Activated CD4-positive, CD25-positive, alpha-beta regulatory T cell treated with anti-CD3 and anti-CD28 coated beads, Interleukin-2, amount 50 U/mL, for 24 hours (primary cell): Measurements from ENCODE around the gene RAB3IL1.
A peak's percentile ranks its signal among the peaks of the same experiment; 100 is the strongest.

ENCODE experiments used
- ATAC-seq, 2 donors: fragments of 150-1000 bp; cut with Tn5 transposase; one replicate each; pipeline ENCODE4 v1.10.0; 2021; ENCODE audit warnings: mild to moderate bottlenecking in 1 of 2, moderate library complexity in 1 of 2

RAB3IL1 gene

DNA sequence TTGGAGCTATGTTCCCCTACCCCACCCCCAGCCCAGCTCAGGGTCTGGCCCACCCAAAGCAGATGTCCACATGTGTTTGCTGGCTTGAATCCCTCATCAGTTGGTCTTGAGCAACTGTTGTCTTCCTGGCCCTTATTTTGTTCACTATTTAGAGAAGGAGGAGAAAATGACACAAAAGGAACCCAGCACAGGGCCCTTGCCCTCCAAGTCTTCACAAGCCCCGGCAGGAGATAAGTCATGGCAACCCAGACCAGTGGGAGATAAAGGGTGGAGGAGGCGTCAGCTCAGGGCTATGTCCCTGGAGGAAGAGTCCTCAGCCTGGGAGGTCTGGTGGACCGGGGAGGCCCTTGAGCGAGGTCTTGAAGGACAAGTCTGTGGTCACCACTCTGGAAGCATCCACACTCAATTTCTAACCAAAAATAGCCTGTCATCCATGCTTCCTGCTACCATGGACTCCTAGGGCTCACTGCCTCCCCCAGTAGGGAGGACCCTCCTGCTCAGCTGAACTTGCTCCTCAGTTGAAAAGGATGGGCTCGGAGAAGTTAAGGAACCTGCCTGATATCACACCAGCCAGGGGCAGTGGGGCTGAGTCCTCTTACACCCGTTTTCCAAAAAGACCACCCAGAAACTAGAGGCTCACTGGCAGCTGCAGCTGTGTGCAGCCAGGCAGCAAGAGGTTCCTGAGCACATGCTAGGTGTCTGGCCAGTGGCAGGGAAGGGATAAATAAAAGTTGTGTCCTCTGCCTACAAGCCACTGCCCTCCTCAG lies 1.8 kb upstream of the RAB3IL1 start:
- no peak for ATAC-seq

DNA sequence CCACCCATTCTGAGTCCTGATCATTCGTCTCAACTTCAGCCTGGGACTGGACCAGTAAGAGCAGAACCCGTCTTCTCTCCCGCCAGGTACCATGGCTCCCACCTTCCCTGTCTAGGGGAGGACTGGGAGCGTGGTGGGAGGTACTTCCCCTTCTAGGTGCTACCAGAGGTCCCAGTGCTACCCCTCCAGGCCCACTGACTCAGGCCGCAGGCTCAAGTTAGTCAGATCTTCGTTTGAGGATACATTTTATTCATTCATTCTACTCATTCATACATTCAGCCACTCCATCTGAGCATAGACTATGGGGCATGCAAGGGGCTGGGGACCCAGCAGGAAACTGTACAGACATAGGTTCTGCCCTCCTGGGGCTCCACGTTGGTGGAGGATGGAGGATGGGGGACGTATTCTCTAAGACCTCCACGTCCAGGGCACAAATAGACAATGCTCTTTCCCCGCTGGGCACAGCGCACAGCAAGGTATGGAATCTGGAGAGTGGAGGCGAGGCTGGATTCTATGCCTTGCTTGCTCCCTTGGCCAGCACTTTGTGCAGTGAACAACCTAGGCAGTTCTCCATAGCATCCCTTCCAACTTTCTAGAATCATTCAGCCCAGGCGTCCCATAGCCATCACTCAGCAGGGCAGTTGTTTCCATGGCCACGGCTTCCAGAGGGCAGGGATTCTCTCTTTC lies 1.0 kb upstream of the RAB3IL1 start:
- ATAC-seq, result no peak

DNA sequence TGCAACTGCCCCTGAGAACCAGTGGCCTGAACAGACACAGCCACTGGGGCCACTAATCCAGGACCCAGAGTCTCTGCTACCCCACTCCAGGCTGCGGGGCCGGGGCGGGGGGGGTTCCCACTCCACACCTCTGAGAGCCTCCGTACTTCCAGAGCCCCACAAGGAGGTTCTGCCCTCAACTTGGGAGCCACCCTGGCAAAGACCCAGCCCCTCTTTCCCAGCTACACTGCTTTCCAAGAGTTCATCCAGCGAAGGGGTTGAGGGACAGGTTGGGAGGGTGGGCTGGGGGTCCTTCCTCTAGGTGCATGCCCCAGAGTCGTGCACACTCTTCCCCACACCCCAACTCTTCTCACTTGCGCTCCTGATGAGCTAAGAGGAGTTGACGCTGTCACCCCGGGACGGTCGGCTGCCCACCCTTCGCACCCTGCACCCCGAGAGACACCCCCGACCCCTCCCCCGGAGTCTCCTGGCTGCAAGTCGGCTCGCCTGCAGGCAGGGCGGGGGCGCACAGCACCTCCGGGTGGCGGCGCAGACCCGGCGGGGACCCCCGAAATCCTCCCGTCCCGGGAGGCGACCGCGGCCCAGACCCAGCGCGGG lies 531 bp downstream of the RAB3IL1 start:
- ATAC-seq, result no peak

DNA sequence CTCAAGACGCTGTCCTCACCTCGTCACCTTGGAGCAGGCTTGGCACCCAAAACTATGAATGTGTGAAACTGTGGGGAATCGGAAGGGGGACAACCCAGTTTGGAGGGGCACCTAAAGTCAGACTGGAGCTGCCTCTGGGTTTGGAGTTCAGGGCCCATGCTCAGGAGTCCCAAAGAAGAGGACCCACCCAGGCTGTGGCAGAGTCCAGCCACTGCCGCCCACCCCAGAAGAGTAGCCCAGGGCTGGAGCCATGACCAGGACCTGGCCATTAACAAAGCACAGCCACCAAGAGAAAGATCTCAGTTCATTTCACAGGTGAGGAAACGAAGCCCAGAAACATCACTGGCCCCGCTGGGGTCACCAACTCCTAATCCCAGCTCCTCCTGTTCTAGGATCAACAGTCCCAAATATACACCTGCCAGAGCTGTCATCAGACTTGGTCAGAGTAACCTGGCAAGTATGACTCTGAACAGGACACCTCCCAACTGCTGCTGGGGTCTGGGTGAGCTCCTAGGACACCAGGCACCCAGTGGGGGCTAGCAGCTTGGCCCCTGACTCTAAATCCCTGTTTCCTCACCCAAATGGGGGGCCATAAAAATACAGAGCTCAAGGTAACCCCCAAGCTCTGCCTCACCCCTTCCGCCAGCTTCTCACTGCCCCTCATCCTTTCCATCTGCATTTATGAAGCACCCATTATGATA lies 2.7 kb downstream of the RAB3IL1 start:
- ATAC-seq, result no peak

DNA sequence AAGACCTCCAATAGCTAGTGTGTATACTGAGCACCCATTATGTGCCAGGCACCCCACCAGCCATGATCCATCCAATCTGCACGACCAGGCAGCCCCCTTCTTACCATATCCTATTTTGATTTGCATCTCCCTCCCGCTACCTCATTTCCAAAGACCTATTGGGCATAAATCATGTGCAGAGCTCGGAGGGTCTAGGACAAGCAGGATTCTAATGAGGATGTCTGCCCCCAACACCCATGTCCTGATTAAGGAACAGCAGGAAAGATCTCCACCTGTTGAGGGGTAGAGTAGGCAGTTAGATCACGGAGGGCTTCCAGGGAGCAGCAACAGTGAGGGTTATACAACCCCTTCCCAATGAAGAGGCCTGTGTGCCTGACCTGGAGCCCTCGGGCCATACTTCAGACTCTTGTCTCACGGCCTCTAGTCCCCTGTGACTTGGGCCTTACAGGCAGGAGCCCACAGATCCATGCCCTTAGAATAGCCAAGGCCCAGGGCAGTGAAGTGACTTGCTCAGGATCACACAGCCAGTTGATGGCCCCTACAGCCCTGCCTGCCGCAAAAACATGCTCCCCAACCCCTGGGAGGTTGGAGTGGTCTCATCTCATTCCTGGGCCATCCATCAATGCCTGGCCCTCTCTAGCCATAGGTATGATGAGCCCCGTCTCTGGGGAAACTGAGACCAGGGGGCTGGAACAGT lies 3.5 kb downstream of the RAB3IL1 start:
- no peak for ATAC-seq

DNA sequence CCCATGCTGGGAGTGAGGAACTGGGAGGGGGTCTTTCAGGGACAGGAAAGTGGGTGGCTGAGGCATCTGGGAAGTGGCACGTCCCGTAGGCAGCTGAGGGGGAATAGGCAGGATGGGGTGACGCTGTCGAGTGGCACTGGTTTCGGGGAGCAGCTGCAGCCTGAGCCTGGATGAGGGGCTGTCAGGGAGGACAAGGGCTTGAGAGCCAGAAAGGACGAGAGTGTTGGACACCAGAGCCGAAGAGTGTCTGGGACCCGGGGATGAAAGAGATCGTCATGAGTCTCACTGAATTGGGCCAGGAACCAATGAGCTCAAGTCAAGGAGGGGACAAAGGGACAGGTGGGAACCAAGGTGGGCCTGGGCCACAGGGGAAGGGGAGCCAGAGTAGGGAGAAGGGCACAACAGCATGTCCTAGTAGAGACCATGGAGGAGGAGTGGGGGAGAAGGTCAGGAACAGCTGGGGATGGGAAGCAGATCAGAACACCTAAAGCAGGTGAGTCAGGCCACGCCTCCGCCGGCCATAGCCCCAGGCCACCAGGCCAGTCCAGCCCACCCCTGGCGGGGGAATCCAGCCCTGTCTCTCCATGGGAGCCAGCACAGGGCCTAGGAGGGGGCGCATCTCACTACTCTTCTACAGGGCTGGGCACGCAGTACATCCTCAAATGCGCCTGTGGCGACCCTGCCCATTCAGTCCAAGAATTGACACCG lies 4.2 kb downstream of the RAB3IL1 start:
- ATAC-seq, result no peak

GRCh38 chr11:61912530-61912898 lies 4.9 kb downstream of the RAB3IL1 start:
- ATAC-seq, result no peak

DNA sequence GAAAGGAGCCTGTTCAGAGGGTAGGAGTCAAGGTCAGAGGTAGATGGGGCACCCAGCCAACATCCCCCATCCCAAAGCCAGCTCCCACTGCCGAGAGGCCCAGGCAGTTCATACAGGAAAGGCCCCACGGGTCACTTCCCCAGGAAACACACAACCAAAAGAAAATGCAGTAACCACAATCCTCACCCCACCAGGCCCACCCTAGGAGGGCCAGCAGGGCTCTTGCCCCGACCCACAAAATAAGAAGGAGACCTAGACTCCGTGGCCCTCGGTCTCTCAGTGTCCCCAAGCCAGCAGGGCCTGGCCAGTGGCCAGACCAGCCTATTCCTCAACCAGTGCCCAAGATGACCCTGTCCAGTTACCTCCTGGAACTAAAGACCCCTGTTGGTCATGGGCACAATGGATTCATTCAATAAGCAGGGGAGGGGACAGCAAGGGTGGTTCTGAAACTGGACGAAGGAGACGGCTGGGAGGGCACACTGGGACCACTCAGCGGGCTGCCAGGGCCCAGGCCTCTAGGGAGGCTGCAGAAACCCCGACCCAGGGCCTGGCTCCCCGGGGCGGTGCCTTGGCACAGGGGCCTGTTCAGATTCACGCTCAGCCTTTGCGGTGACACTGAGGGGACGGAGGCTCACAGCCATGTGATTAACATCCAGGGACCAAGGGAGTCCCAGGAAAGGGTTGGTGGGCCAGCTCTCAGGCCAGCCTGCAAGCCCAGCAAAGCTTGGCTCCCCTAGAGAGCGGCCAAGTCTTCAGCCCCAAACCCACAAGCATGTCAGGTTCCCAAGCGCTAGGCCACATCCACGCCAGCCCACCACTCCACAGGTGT lies 5.5 kb downstream of the RAB3IL1 start:
- no peak for ATAC-seq

DNA sequence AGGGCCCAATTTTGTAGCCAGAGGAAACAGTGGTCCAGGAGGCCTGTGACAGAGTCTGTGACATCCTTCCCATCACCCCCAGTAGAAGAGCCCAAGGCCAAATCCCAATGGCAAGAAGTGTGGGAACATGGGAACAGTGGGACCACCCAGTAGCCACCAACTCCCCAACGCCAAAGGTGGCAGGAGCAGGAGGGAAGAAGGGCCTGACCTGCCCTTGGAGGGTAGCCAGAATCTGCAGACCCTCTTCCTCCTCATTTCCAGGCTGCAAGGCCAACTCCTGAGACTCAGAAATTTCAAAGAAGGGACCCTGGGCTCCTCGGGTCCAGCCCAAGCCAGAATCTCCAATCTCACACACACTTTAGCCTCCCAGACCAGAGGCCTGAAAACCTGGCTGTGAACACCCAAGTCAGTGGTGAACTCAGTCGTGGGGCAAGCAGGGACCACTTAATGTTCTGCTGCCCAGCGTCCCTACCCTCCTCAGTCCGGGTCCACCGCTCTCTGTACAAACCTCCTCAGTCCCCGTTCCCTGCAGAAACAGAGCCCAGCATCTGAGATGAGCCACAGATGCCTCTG lies 6.2 kb downstream of the RAB3IL1 start:
- ATAC-seq, result no peak

DNA sequence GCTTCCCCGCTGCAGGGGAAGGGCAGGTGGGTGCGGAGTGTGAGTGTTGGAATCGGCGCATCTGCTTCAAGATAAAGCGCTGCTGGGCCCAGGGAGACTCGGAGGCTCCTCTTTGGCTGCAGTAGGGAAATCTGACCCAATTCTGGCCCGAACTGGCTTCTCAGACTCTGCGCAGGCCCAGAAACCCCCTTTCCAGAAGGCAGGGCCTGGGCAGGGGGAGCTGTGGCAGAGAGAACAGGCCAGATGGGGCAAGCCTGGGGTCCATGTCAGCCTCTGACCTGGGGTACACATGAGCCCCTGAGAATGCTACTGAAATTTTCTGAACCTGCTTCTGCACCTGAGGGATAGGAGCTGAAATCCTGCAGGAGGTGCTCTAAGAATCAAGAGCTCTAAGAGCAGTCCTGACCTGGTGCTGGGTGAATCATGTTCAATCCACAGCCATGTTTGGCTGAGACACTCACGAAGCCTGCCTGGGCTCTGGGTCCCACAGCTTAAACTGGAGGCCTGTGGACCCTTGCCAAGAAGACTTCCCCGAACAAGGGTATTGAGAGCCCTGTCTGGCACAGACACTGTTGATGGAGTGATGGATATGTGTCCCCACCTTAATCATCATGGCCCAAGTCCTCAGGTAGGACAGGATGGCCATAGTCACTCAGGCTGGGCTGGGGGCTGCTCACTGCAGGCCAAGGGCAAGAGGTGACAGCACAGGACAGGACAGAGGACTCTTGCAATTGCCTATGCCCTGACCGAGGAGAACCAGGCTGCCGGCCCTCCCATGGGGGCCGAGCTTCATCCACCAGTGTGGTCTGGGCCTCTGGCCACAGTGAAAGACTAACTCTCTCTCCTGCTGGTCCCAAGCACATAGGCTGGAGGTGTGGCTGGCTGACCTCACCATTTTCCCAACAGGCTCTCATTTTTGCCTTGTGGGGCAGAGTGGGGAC lies 6.9 kb downstream of the RAB3IL1 start:
- no peak for ATAC-seq

- no peak for ATAC-seq
Observed at GRCh38 chr11:61908730-61909316, 8.5 kb downstream of the RAB3IL1 start.

DNA sequence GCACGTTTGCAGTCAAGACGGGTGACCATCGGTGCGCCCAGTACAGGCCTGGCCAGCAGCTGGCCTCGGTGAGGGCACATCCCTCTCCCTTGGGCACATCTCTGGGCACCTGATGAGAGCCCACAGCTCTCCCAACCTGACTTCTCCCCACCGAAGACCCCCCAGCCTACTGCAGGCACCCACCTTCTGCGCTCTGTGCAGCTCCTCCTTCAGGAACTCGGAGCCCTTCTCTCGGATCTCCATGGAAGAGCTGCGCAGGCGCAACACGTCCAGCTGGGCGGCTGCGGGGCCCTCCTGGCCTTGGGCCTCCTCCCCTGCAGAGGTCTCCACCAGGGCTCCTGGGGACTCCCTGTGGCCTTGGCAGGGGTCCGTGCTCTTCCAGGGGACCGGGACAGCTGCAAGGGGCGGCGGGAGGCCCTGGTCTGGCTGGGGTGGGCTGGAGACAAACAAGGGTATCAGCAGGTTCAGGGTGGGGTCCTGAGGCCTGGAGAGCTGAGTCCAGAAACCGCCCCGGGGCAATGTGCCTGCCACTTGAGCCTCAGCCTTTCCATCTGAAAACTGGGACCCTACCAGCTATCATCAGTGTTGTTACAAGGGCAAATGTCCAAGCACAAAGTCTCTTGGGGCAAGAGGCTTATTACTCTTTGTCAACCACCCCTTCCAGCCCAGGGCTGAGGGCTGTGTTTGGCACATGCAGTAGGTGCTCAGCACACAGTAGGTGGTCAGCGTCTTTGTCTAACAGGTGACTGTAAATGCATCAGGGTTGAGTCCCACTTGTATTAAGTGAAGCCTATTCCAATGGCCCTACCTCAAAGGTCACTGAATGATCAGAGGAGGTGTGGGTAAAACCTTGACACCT lies 9.3 kb downstream of the RAB3IL1 start:
- no peak for ATAC-seq

DNA sequence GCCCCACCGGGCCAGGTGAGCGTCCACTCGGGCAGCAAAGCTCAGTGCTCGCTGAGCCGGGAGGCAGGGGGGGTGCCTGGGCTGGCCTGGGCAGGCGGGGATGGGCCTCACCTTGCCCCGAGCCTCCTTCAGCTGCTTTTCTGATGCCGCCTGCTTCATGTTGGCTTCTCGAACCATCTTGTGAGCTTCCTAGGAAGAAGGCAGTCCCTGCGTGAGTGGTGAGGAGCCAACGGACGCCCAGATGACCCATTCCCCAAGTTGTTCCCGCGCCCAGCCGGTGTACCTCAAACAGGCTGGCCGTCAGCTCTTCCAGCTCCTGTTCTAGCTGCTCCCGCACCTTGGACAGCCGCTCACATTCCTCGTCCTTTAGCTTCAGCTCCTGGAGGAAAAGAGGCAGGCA lies 10.1 kb downstream of the RAB3IL1 start:
- no peak for ATAC-seq

DNA sequence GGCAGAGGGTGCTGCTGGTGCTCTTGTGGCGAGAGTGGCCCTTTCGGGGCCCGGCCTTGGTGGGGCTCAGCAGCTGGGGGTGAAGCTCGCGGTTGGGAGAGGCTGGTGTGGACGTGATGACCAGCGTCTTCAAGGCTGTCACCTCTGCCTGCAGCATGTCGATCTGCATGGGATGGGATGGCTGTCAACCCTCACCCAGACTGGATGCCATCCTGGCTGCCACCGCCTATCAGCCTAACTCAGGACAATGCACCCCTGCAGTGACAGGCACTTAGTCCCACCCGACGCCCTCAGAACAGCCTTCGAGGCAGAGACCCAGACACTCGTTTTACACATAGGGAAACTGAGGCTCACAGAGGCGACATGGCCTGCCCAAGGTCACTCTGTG lies 10.8 kb downstream of the RAB3IL1 start:
- ATAC-seq, result no peak

- no peak for ATAC-seq
Observed at GRCh38 chr11:61905801-61906521, 11.4 kb downstream of the RAB3IL1 start.

GRCh38 chr11:61905067-61905696 lies 12.2 kb downstream of the RAB3IL1 start:
- no peak for ATAC-seq

GRCh38 chr11:61904539-61905048 lies 12.8 kb downstream of the RAB3IL1 start:
- peak in 1 of 2 donors; percentile 31 for ATAC-seq
